Endothelial cell of umbilical vein (primary cell): ENCODE data around the gene INTS6L. TPM values are rescaled to one million over a fixed set of nuclear protein-coding genes. Genes with fewer than 3 reads are reported as not detected.
A peak's percentile ranks its signal among the peaks of the same experiment; 100 is the strongest.

Experiments
- BruUV-seq: library from RNA; stranded (reverse); fragments of 400-500 nt; replicated peaks from 2 replicates; lab custom pipeline; 2021; lab: Mats Ljungman, UMichigan
- CTCF ChIA-PET: fragments of 300-600, 350-600 bp; sonication (Branson Sonifier 250); formaldehyde crosslinking; loops from one replicate; lab custom pipeline; 2021; ENCODE audit warnings: antibody characterized with exemption, inconsistent platforms; lab: Charles Lee
- POLR2A ChIA-PET: fragments of 300-600, 350-600 bp; sonication (Branson Sonifier 250); formaldehyde crosslinking; loops from one replicate; lab custom pipeline; 2021; ENCODE audit warnings: antibody characterized with exemption, inconsistent platforms; lab: Charles Lee
- DNase-seq: peaks from one replicate; pipeline ENCODE4 v3.0.0-alpha.2; 2011; ENCODE audit warnings: low read depth, low spot score
- FAIRE-seq: peaks from 2 replicates; lab custom pipeline; 2011; peaks lifted over from hg19 to GRCh38; lab: Jason Lieb, UNC
- H2AFZ ChIP-seq: 2 replicates; pipeline ENCODE4 v1.6.0; 2012; ENCODE audit warnings: low read depth, low read length, control low read depth, inconsistent platforms
- H3K27ac ChIP-seq: 2 replicates; pipeline ENCODE4 v1.5.1; 2011; ENCODE audit warnings: low read depth, mild to moderate bottlenecking, control low read depth, low read length, moderate library complexity; ENCODE audit not compliant: insufficient read depth
- H3K27me3 ChIP-seq, 2 experiments: 2 replicates each; pipeline versions ENCODE4 v1.6.0 to v1.6.1; 2011; ENCODE audit warnings: low read length in 2 of 2, mixed read lengths in 1 of 2; ENCODE audit not compliant: control insufficient read depth in 2 of 2, insufficient read depth in 2 of 2
- H3K36me3 ChIP-seq, 2 experiments: 2 replicates in 1 of 2; 3 replicates in 1 of 2; pipeline ENCODE4 v1.5.1; 2011; ENCODE audit warnings: low read length in 2 of 2, mild to moderate bottlenecking in 1 of 2, moderate library complexity in 1 of 2; ENCODE audit not compliant: control insufficient read depth in 2 of 2, insufficient read depth in 2 of 2; ENCODE audit errors: extremely low read depth in 1 of 2
- H3K4me1 ChIP-seq: 3 replicates; pipeline ENCODE4 v1.5.1; 2011; ENCODE audit warnings: mild to moderate bottlenecking, low read length; ENCODE audit not compliant: control insufficient read depth, insufficient read depth; ENCODE audit errors: extremely low read depth
- H3K4me2 ChIP-seq: 2 replicates; pipeline ENCODE4 v1.6.1; 2011; ENCODE audit warnings: low read length, control low read depth, mixed read lengths; ENCODE audit not compliant: insufficient read depth
- H3K4me3 ChIP-seq, 3 experiments: fragments of 200-600 bp in 1 of 3; sonication (generic), shearing (Covaris generic) in 1 of 3; replicated peaks in 1 of 3; 2 replicates each; pipeline ENCODE4 v1.5.1; 2011 to 2016; ENCODE audit warnings: control low read depth in 3 of 3, low read length in 3 of 3, mild to moderate bottlenecking in 2 of 3, inconsistent platforms in 1 of 3, low read depth in 1 of 3, moderate library complexity in 1 of 3; ENCODE audit not compliant: insufficient read depth in 1 of 3
- H3K79me2 ChIP-seq: 2 replicates; pipeline ENCODE4 v1.6.0; 2012; ENCODE audit warnings: low read length, inconsistent platforms; ENCODE audit not compliant: control insufficient read depth, insufficient read depth
- H3K9ac ChIP-seq: replicated peaks from 2 replicates; pipeline ENCODE3; 2011; ENCODE audit warnings: low read length, control low read depth; ENCODE audit not compliant: insufficient read depth; ENCODE audit errors: extremely low read depth
- H3K9me1 ChIP-seq: replicated peaks from 3 replicates; pipeline ENCODE4 v1.6.0; 2011; ENCODE audit warnings: mild to moderate bottlenecking, low read length; ENCODE audit not compliant: control insufficient read depth, insufficient read depth; ENCODE audit errors: extremely low read depth
- H3K9me3 ChIP-seq: replicated peaks from 2 replicates; pipeline ENCODE4 v1.5.1; 2012; ENCODE audit warnings: low read length, inconsistent platforms; ENCODE audit not compliant: control insufficient read depth, insufficient read depth
- H4K20me1 ChIP-seq: replicated peaks from 2 replicates; pipeline ENCODE3; 2011; ENCODE audit warnings: mild to moderate bottlenecking, low read length; ENCODE audit not compliant: control insufficient read depth, insufficient read depth; ENCODE audit errors: extremely low read depth
- EZH2 ChIP-seq: IDR thresholded peaks from 2 replicates; pipeline ENCODE4 v1.6.1; 2012; ENCODE audit warnings: borderline replicate concordance, low read depth, mild to moderate bottlenecking, moderate library complexity, low read length, inconsistent platforms; ENCODE audit not compliant: severe bottlenecking
- FOS ChIP-seq: IDR thresholded peaks from 2 replicates; pipeline ENCODE4 v1.6.1; 2011; ENCODE audit warnings: mild to moderate bottlenecking, low read length, moderate library complexity, borderline replicate concordance; ENCODE audit not compliant: insufficient read depth
- GATA2 ChIP-seq: IDR thresholded peaks from 2 replicates; pipeline ENCODE4 v1.7.0; 2011; ENCODE audit warnings: low read depth, mild to moderate bottlenecking, moderate library complexity, mixed read lengths, low read length; ENCODE audit not compliant: insufficient read length, insufficient read depth
- JUN ChIP-seq: IDR thresholded peaks from 2 replicates; pipeline ENCODE4 v1.6.1; 2011; ENCODE audit warnings: borderline replicate concordance, low read depth; ENCODE audit not compliant: insufficient read length, insufficient read depth
- MYC ChIP-seq: IDR thresholded peaks from one replicate; pipeline ENCODE4 v1.6.1; 2011; ENCODE audit warnings: mild to moderate bottlenecking, low read depth, low read length
- POLR2A ChIP-seq: IDR thresholded peaks from 2 replicates; pipeline ENCODE4 v1.6.1; 2012; ENCODE audit warnings: low read depth, mild to moderate bottlenecking, control low read depth, low read length
- POLR2AphosphoS5 ChIP-seq: IDR thresholded peaks from 2 replicates; pipeline ENCODE4 v1.6.1; 2012; ENCODE audit warnings: low read depth, mild to moderate bottlenecking, control low read depth, low read length, moderate library complexity; ENCODE audit not compliant: insufficient read depth
- dilution Hi-C: fragments of 300-500 bp; cut with MboI; formaldehyde crosslinking; loops from one replicate; pipeline ENCODE4 v1.15.0; 2019; ENCODE audit warnings: low sequenced_read_pairs; ENCODE audit not compliant: extremely low pct_ligation_motif_present
- intact Hi-C: fragments of 100-400 bp; cut with micrococcal nuclease; formaldehyde crosslinking; loops from one replicate; pipeline ENCODE4 v1.10.0; 2022
- polyA plus RNA-seq, 4 experiments: library from polyadenylated mRNA; depleted of rRNA in 3 of 4; stranded (reverse) in 3 of 4; unstranded in 1 of 4; fragments of >200 nt; gene quantifications; 2 replicates each; pipeline versions ENCODE4 v1.2.1 to v1.2.3, GENCODE V29; 2011 to 2012; ENCODE audit warnings: missing spikeins in 1 of 4
- total RNA-seq: library from RNA; stranded (reverse); gene quantifications from 2 replicates; pipeline ENCODE4 v1.2.3, GENCODE V29; 2021
- TF ChIP-seq, protein P1 (sequence below), 2 donors: IDR thresholded peaks; 1 replicate in 1 of 2; 2 replicates in 1 of 2; pipeline ENCODE4 v1.5.1; 2011; ENCODE audit warnings: low read length in 2 of 2, mild to moderate bottlenecking in 2 of 2, moderate library complexity in 2 of 2, control low read depth in 1 of 2, inconsistent platforms in 1 of 2, low read depth in 1 of 2; ENCODE audit not compliant: insufficient read depth in 1 of 2; ENCODE audit errors: extremely low read depth in 1 of 2
- TF ChIP-seq, protein P2 (sequence below): IDR thresholded peaks from 2 replicates; pipeline ENCODE4 v1.6.1; 2011; ENCODE audit not compliant: insufficient read depth, insufficient read length

The INTS6L gene
- total and polyA plus RNA-seq, 2 donors (not counting 3 experiments of a cell fraction or from before 2014, with no cell fraction given) = 5.2 to 7.5 TPM

DNA sequence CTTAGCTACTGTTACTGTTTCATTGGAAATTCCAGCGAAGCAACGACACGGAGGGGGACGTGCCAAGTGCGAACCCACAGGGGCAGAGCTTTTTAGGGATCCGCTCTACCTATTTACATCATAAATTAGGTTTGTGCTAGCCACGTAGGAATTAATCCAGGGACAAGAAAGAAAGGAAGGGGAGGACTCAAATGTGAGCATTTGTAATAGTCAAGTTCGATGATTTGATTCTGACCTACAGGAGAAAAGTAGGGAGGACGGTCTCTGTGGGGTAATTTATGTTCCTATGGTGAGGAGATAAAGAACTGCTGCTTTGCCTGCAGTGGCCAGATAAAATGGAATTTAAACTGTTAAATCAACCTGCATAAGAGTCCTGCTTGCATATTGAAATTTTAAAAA is 1.7 kb downstream of the INTS6L start:
- Histone ChIP-seq H3K27me3 (no peaks in the 10 kb centered on the region), H2AFZ (peak overlapping the region; percentile 10), H3K36me3 (no peaks in the 10 kb centered on the region), H3K4me3 (peak overlapping the region; percentile 3 to 54 (median 41)), H3K4me1 (peaks cover 4% of the 10 kb centered on the region), H4K20me1 (no peaks in the 10 kb centered on the region), H3K27ac (peak overlapping the region; percentile 58), H3K4me2 (peak overlapping the region; percentile 37), H3K9ac (peak overlapping the region; percentile 60), H3K9me1 (no peaks in the 10 kb centered on the region), H3K9me3 (no peaks in the 10 kb centered on the region), H3K79me2 (no peaks in the 10 kb centered on the region)
- dilution Hi-C loops = no loop called here
- TF ChIP-seq JUN (no peak), EZH2 (no peak), POLR2AphosphoS5 (no peak), MYC (no peak), GATA2 (no peak), FOS (no peak), POLR2A (no peak)
- TF ChIP-seq, protein P1, sequence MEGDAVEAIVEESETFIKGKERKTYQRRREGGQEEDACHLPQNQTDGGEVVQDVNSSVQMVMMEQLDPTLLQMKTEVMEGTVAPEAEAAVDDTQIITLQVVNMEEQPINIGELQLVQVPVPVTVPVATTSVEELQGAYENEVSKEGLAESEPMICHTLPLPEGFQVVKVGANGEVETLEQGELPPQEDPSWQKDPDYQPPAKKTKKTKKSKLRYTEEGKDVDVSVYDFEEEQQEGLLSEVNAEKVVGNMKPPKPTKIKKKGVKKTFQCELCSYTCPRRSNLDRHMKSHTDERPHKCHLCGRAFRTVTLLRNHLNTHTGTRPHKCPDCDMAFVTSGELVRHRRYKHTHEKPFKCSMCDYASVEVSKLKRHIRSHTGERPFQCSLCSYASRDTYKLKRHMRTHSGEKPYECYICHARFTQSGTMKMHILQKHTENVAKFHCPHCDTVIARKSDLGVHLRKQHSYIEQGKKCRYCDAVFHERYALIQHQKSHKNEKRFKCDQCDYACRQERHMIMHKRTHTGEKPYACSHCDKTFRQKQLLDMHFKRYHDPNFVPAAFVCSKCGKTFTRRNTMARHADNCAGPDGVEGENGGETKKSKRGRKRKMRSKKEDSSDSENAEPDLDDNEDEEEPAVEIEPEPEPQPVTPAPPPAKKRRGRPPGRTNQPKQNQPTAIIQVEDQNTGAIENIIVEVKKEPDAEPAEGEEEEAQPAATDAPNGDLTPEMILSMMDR (IDR thresholded peaks at IDR 0.05; ENCODE audit: extremely low read depth in 1 of 2, insufficient read depth in 1 of 2, low read depth in 1 of 2, low read length in 2 of 2) = no peak
- TF ChIP-seq, protein P2, sequence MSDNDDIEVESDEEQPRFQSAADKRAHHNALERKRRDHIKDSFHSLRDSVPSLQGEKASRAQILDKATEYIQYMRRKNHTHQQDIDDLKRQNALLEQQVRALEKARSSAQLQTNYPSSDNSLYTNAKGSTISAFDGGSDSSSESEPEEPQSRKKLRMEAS = no peak
- BruUV-seq = TSS peak; percentile 55
- intact Hi-C loops = loop anchor here (5.0 to 10.0 kb wide), 4 partner anchors 40 to 743 kb away; no protein-coding TSS in a partner anchor
- DNase-seq = no peak
- CTCF ChIA-PET = no interaction called here
- POLR2A ChIA-PET = interaction anchor here (0.6 kb wide), 1 partner anchor 535 kb away, joined by 5 read pairs; no protein-coding TSS in a partner anchor
- FAIRE-seq = no peak
